GOT3 (cell line): Measurements from ENCODE around the gene GNAQ.
"Not testable (repeated sequence)": the region's sequence is repeated elsewhere in the genome, so short reads cannot be mapped to it uniquely, and the experiment has no call there.

Experiments used
- DNase-seq: peaks from one replicate; lab custom pipeline; 2025; ENCODE audit warnings: mixed read lengths; lab: John Stamatoyannopoulos, UW

The GNAQ gene

DNA sequence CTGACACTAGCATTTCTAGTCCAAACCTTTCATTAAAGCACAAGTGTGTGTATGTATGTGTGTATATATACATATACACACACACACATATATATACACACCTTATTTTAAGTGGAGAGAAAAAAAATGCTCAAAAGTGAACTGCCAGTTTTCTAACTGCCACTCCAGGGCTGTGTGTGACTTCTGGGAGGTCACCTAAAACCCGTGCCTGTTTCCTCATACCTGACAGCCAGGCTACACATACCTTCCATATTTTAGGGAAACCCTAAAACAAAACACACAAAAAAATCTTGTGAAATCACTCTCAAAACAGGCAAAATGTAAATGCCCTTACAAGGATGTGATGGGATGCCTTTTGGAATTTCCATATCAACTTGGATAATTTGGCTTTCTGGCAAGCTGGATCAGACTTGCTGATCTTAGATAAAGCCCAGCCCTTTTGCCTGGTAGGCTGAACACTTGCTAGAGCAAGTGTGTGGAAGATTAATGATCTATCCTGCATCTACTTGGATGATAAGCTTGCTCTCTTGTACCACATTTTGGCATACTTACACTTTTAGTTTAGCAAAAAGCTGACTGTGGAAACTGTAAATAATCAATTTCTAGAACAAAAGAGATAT lies 127.8 kb downstream of the GNAQ start:
- DNase-seq = no peak

DNA sequence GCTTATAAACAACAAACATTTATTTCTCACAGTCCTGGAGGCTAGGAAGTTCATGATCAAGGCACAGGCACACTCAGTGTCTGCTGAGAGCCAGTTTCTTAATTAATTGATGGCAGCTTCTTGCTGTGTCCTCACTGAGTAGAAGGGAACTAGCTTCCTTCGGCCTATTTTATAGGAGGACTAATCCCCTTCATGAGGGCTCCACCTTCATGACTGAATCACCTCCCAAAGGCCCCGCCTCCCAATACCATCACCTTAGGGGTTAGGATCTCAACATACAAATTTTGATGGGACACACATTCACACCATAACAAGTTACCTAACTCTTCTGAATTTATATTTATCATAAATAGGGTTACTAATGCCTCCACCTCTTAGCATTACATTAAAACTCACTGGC lies 129.8 kb downstream of the GNAQ start:
- no peak for DNase-seq

DNA sequence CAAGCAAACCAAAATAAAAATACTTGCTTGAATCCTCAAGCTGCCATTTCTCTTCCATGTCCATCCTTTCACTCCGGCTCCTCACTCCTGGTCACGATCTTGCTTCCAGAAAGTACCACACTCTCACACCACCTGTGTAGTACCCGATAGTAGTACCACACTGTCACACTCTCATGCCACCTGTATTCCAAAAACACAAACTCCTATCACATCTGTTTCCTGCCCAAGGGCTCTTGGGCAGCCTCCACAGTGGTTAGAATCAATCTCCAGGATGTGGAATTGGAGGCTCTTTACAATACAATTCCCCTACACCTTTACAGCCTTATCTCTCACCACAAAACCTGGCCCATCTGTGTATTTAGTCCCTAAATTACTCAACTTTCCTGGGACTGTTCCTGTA lies 130.6 kb downstream of the GNAQ start:
- no peak for DNase-seq

GRCh38 chr9:77899679-77900354 lies 131.8 kb downstream of the GNAQ start:
- no peak for DNase-seq

DNA sequence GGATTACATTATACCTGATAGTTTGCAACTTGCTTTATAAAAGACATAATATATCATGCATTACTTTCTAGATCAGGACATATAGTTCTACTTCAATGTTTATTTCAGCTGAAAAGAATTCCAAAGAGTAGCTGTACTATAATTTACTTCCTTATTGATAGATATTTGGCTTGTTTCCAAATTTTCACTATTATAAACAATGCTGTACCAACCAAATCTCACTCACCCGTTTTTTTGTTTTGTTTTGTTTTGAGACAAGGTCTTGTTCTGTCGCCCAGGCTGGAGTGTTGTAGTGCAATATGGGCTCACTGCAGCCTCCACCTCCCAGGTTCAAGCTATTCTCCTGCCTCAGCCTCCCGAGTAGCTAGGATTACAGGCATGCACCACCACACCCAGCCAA lies 132.7 kb downstream of the GNAQ start:
- DNase-seq = no peak

DNA sequence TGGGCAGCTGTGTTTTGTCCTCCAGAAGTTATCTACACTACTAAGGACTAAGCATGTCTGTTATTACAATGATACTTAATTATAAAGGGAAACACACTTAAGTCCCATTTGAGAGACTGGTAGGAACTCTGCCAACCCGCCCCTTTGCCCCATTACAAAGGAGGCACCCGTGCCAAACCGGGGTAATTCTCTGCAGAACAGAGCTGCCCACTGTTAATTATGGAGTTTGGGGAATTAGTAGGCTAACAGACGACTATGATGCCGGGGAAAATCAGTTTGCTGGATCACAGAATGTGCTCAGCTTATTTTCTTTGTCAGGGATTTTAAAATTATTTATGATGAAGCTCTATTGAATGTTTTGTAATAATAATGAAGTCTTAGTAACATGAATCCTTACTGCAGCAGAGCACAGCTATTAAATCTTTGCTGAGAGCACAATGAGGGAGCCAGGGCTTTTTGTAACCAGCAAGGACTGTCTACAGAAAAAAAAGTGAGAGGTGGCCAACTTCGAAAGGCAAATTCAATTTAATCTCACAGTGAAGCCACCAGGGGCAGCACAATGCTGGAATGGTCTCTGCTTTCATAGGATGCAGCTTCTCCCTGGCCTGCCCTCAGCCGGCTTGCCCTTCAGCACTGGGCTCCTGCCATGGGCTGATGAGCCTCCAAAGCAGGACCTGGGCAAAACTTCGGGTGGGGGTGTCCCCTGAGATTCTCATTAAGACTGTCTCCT lies 134.5 kb downstream of the GNAQ start:
- DNase-seq = no peak

DNA sequence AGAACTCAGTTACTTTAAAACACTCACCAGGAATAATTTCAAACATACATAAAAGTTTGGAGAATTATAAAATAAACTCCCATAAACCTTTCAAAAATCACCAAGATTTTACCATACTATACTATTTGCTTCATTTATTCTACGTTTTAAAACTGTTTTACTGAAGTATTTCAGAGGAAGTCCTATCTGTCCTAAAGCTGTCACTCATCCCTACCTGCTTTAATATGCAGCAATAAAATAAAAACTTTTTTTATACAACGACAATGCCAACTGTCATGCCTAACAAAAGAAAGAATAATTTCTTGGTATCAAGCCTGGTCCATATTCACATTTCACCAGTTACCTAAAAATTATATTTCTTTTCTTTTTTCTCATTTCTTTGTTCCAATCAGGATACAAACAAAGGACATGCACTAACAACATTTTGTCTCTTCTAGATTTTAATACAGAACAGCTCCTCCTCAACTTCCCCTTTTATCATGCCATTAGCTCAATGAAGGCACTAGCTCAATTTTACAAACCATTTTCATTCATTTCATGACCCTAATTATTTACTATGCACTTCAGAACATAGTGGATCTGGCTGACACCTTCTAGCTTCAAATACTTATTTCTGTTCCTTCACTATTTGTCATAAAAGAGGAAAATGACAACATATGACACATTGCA lies 135.2 kb downstream of the GNAQ start:
- DNase-seq = no peak

DNA sequence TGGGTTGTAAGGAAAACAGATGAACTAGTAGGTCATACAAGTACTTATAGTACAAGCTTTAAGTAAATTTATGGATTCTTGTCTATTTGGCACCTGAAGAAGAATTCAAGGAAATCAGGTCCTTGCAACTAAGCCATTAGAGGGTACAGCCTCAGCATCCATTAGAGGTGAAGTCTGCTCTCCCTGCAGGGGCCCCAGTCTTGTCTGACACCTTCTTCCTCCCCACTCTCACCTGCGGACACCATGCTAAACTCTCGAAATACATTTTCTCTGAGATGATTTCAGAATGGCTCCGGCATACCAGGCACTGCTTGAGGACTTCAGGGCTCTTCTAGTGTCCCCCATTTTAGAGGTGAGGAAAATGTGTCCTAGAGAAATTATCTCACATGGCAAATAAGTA lies 137.9 kb downstream of the GNAQ start:
- DNase-seq = no peak

DNA sequence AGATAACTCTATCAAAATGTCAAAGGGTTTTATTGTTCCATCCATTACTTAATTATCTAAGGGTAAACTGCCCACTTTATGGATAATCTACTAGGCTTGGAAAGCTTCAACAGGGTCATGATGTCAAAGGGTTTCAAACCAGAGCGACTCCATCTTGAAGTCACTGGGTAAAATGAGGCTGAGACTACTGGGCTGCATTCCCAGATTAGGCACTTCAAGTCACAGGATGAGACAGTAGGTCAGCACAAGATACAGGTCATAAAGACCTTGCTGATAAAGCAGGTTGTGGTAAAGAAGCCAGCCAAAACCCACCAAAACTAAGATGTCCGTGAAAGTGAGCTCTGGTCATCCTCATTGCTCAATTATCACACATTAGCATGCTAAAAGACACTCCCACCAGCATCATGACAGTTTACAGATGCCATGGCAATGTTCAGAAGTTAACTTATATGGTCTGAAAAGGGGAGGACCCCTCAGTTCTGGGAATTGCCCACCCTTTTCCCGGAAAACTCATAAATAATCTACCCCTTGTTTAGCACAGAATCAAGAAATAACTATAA lies 138.6 kb downstream of the GNAQ start:
- no peak for DNase-seq

GRCh38 chr9:77892171-77892570 lies 139.4 kb downstream of the GNAQ start:
- no peak for DNase-seq

GRCh38 chr9:77891128-77891800 lies 140.3 kb downstream of the GNAQ start:
- no peak for DNase-seq

DNA sequence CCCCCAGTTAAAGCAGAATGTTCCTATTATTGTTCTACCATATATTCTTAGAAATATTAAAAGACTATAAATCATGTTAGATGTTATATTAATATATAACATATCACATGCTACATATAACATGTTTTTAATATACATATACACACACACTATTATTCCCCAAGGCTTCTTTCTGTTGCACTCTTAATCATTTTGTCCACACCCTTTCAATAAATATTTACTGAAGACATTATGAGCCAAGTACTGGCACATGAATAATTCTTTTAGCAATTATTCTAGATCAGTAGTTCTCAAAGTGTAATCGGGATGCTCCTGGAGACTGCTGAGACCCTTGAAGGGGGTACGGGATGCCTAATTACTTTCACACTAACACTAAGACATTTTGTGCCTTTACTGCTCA lies 143.9 kb downstream of the GNAQ start:
- no peak for DNase-seq

- no peak for DNase-seq
Observed at GRCh38 chr9:77885104-77885672, 146.4 kb downstream of the GNAQ start.

DNA sequence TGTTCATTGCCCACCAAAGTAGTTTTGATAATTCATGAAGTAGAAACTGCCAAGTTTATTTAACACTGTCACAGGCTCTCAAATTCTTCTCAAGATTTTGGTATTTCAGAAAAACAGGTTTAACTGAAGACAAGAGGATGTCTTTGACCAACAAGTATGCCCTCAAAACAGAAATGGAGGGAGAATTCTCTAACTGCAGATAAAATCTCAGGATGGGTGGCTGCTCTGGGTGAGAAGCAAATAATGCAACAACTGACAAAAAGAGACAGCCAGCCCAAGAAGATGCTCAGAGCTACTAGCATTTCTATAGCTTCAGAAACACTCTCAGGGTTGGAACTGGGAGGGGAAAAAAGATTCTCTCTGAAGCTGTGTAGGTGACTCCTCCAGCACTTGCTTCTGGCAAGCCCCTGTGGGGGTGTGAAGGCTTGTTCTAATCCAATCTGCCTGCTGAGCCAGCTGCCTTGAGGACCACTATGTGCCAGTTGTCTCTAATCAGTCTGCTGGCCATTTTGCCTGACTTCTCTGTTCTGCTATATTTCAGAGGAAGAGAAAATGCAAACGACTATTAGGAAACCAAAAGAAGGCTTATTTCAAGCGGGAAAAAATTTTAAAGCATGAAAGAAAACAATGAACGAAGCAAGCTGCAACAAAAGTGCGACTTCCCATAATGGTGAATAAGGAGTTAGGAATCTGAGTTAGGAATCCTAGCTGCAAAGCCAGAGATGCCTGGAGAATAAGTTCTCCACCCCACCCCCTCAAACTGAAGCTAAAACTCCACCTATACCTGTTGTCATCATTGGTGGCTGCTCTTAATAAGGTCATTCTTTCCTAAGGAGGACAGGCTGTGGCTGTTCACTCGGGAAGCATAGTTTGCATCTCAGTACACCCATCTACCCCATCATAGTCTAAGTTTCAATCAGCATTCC lies 147.5 kb downstream of the GNAQ start:
- DNase-seq = no peak

DNA sequence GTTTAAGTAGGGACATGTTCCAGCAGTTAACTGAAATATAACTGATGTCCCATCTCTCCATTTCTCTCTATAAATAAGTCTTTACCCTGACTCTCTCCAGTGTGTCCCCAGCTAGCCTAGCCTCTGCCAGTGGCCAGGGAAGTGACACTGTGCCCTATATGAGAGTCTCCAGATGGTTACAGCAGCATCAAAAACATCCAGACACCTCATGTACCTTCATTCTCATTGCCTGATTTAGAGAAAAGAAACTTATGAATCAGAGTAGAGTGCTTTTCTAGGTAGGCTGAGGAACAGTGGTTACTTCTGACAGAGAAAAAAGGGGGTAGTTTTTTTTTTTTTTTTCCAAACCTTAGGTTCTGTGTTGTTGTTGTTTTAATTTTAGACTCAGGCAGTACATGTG lies 148.5 kb downstream of the GNAQ start:
- no peak for DNase-seq

- DNase-seq = no peak
Observed at GRCh38 chr9:77882294-77882693, 149.3 kb downstream of the GNAQ start.

DNA sequence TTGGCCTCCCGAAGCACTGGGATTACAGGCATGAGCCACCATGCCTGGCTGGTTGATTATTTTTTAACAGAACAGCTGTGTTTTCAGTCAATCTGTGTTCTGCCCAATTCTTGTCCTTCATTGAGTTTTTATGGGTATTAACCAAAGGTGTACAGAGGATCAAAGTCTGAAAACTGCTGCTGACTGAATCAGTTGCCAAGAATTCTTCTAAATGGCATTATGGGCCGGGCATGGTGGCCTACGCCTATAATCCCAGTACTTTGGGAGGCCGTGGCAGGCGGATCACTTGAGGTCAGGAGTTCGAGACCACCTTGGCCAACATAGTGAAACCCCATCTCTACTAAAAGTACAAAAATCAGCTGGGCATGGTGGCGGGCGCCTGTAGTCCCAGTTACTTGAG lies 150.0 kb downstream of the GNAQ start:
- DNase-seq = not testable (repeated sequence)

DNA sequence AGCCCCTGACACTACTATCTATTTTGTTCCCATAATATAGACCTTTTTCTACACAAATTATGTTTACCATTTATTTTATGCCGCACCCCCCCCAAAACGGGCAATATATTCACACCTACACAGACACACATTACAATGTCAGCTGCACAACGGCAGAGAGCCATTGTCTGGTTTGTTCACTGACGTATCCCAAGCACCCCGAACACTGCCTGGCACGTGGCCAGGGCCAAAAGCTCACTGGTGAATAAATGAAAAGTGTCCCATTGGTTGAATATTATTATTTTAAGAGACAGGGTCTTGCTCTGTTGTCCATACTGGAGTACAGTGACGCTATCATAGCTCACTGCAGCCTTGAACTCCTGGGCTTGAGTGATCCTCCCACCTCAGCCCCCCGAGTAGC lies 150.5 kb downstream of the GNAQ start:
- no peak for DNase-seq

GRCh38 chr9:77879437-77879943 lies 152.1 kb downstream of the GNAQ start:
- no peak for DNase-seq

DNA sequence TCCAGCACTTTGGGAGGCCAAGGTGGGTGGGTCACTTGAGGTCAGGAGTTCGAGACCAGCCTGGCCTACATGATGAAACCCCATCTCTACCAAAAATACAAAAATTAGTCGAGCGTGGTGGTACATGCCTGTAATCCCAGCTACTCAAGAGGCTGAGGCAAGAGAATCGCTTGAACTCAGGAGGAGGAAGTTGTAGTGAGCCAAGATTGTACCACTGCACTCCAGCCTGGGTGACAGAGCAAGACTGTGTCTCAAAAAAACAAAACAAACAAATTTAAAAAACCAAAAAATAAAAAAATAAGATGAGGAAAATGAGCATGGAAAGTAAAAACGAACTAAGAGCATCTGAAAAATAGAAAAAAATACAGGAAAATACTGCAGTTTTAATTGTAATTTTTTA lies 152.8 kb downstream of the GNAQ start:
- DNase-seq = not testable (repeated sequence)
